H1 (cell line): Measurements from ENCODE around the gene ITIH4. TPM values are rescaled to one million over a fixed set of nuclear protein-coding genes. Genes with fewer than 3 reads are reported as not detected.

Experiments
- CTCF ChIA-PET: fragments of 300-600 bp; sonication (Branson Sonifier 250); formaldehyde crosslinking; loops from one replicate; lab custom pipeline; 2021; ENCODE audit not compliant: partially characterized antibody; lab: Charles Lee
- POLR2A ChIA-PET: fragments of 300-600 bp; sonication (Branson Sonifier 250); formaldehyde crosslinking; loops from one replicate; lab custom pipeline; 2021; ENCODE audit warnings: inconsistent platforms; ENCODE audit not compliant: partially characterized antibody; lab: Charles Lee
- DNase-seq, 2 experiments: peaks; one replicate each; pipeline versions ENCODE4 v3.0.0 to v3.0.0-alpha.2; 2010 to 2022; ENCODE audit warnings: low spot score in 2 of 2, low read depth in 1 of 2, mixed read lengths in 1 of 2
- FAIRE-seq: peaks from 2 replicates; lab custom pipeline; 2011; peaks lifted over from hg19 to GRCh38; lab: Jason Lieb, UNC
- H2AFZ ChIP-seq: 2 replicates; pipeline ENCODE4 v1.8.1; 2012; ENCODE audit warnings: low read length, inconsistent platforms
- H2AK5ac ChIP-seq: 2 replicates; pipeline ENCODE4 v1.6.1; 2013; ENCODE audit warnings: low read depth, low read length
- H2BK120ac ChIP-seq: replicated peaks from 2 replicates; pipeline ENCODE3; 2013; ENCODE audit warnings: low read depth, low read length, inconsistent platforms
- H2BK12ac ChIP-seq: 2 replicates; pipeline ENCODE4 v1.6.1; 2013; ENCODE audit warnings: low read depth, low read length
- H2BK15ac ChIP-seq: 2 replicates; pipeline ENCODE4 v1.6.1; 2013; ENCODE audit warnings: low read length
- H2BK20ac ChIP-seq: 2 replicates; pipeline ENCODE4 v1.6.1; 2013; ENCODE audit warnings: low read length
- H2BK5ac ChIP-seq: 2 replicates; pipeline ENCODE4 v1.6.1; 2013; ENCODE audit warnings: low read depth, low read length
- H3K14ac ChIP-seq: 2 replicates; pipeline ENCODE4 v1.6.1; 2013; ENCODE audit warnings: inconsistent platforms; ENCODE audit not compliant: insufficient read length
- H3K18ac ChIP-seq: 2 replicates; pipeline ENCODE4 v1.6.1; 2013; ENCODE audit warnings: low read length; ENCODE audit errors: extremely low read depth
- H3K23ac ChIP-seq: 2 replicates; pipeline ENCODE4 v1.6.1; 2013; ENCODE audit warnings: inconsistent platforms; ENCODE audit not compliant: insufficient read length
- H3K23me2 ChIP-seq: 2 replicates; pipeline ENCODE4 v1.6.1; 2013; ENCODE audit warnings: low read depth, low read length
- H3K27ac ChIP-seq: 2 replicates; pipeline ENCODE4 v1.6.1; 2011; ENCODE audit warnings: low read depth, low read length, inconsistent platforms
- H3K27me3 ChIP-seq, 4 experiments: replicated peaks in 1 of 4; 1 replicate in 1 of 4; 2 replicates in 3 of 4; pipeline versions ENCODE4 v1.6.1 to v1.8.1; 2011 to 2013; ENCODE audit warnings: low read length in 3 of 4, mild to moderate bottlenecking in 3 of 4, inconsistent platforms in 2 of 4, mixed read lengths in 2 of 4, moderate library complexity in 1 of 4; ENCODE audit not compliant: control insufficient read depth in 3 of 4, insufficient read depth in 3 of 4; ENCODE audit errors: extremely low read depth in 1 of 4
- H3K36me3 ChIP-seq, 4 experiments: 2 replicates each; pipeline versions ENCODE4 v1.6.1 to v1.8.1; 2011 to 2013; ENCODE audit warnings: mild to moderate bottlenecking in 4 of 4, low read length in 3 of 4, moderate library complexity in 2 of 4, control low read depth in 1 of 4, inconsistent platforms in 1 of 4; ENCODE audit not compliant: insufficient read depth in 4 of 4, control insufficient read depth in 2 of 4
- H3K4ac ChIP-seq: replicated peaks from 2 replicates; pipeline ENCODE3; 2013; ENCODE audit warnings: low read length, low read depth, mixed read lengths, inconsistent platforms; ENCODE audit not compliant: insufficient read length
- H3K4me1 ChIP-seq, 4 experiments: replicated peaks in 1 of 4; 1 replicate in 1 of 4; 2 replicates in 3 of 4; pipeline versions ENCODE4 v1.6.1 to v1.8.1; 2011 to 2013; ENCODE audit warnings: low read length in 3 of 4, inconsistent platforms in 2 of 4, mixed read lengths in 1 of 4; ENCODE audit not compliant: insufficient read depth in 4 of 4, control insufficient read depth in 3 of 4
- H3K4me2 ChIP-seq, 2 experiments: 2 replicates each; pipeline versions ENCODE4 v1.6.1 to v1.8.1; 2011 to 2013; ENCODE audit warnings: low read depth in 2 of 2, low read length in 2 of 2, control low read depth in 1 of 2, inconsistent platforms in 1 of 2, mild to moderate bottlenecking in 1 of 2; ENCODE audit not compliant: insufficient read depth in 1 of 2
- H3K4me3 ChIP-seq, 4 experiments: fragments of 200-600, 300-600 bp in 1 of 4; sonication (generic), shearing (Covaris generic), sonication (Bioruptor Twin) in 1 of 4; 2 replicates each; pipeline versions ENCODE4 v1.5.1 to v1.8.1; 2011 to 2016; ENCODE audit warnings: low read length in 4 of 4, low read depth in 3 of 4, control low read depth in 2 of 4, inconsistent platforms in 2 of 4, mild to moderate bottlenecking in 2 of 4, mixed read lengths in 1 of 4, moderate library complexity in 1 of 4; ENCODE audit not compliant: insufficient read depth in 2 of 4; ENCODE audit errors: extremely low read depth in 1 of 4
- H3K56ac ChIP-seq: replicated peaks from 2 replicates; pipeline ENCODE3; 2013; ENCODE audit warnings: low read depth, mild to moderate bottlenecking, mixed read lengths, low read length, inconsistent platforms; ENCODE audit not compliant: insufficient read length
- H3K79me1 ChIP-seq: 2 replicates; pipeline ENCODE4 v1.6.1; 2013; ENCODE audit warnings: low read depth, low read length, control low read depth
- H3K79me2 ChIP-seq, 2 experiments: 2 replicates each; pipeline versions ENCODE4 v1.6.1 to v1.8.1; 2012 to 2013; ENCODE audit warnings: low read length in 2 of 2, mild to moderate bottlenecking in 2 of 2, inconsistent platforms in 1 of 2; ENCODE audit not compliant: insufficient read depth in 2 of 2, control insufficient read depth in 1 of 2
- H3K9ac ChIP-seq, 4 experiments: replicated peaks in 1 of 4; 1 replicate in 1 of 4; 2 replicates in 3 of 4; pipeline versions ENCODE4 v1.6.1 to v1.8.1; 2011 to 2013; ENCODE audit warnings: low read depth in 3 of 4, low read length in 3 of 4, control low read depth in 2 of 4, mild to moderate bottlenecking in 2 of 4, moderate library complexity in 2 of 4, inconsistent platforms in 1 of 4; ENCODE audit errors: extremely low read depth in 1 of 4
- H3K9me3 ChIP-seq, 2 experiments: 2 replicates each; pipeline versions ENCODE4 v1.6.1 to v1.8.1; 2012 to 2013; ENCODE audit warnings: mild to moderate bottlenecking in 2 of 2, moderate library complexity in 2 of 2, control low read depth in 1 of 2, inconsistent platforms in 1 of 2, low read depth in 1 of 2, low read length in 1 of 2, mixed read lengths in 1 of 2; ENCODE audit not compliant: insufficient read depth in 2 of 2
- H4K20me1 ChIP-seq, 2 experiments: replicated peaks in 1 of 2; 2 replicates each; pipeline versions ENCODE3 to v1.8.1; 2011 to 2013; ENCODE audit warnings: inconsistent platforms in 2 of 2, low read length in 2 of 2, mild to moderate bottlenecking in 1 of 2; ENCODE audit not compliant: insufficient read depth in 2 of 2, control insufficient read depth in 1 of 2
- H4K5ac ChIP-seq: 2 replicates; pipeline ENCODE4 v1.6.1; 2013; ENCODE audit warnings: low read length, low read depth, mixed read lengths, inconsistent platforms; ENCODE audit not compliant: insufficient read length
- H4K8ac ChIP-seq: 2 replicates; pipeline ENCODE4 v1.8.0; 2013; ENCODE audit warnings: mild to moderate bottlenecking, moderate library complexity, low read length, inconsistent platforms; ENCODE audit not compliant: insufficient read depth; ENCODE audit errors: extremely low read depth
- H4K91ac ChIP-seq: replicated peaks from 2 replicates; pipeline ENCODE3; 2013; ENCODE audit warnings: low read length, mixed read lengths, inconsistent platforms; ENCODE audit not compliant: insufficient read length
- BCL11A ChIP-seq, 2 experiments: IDR thresholded peaks; one replicate each; pipeline ENCODE4 v1.6.1; 2011; ENCODE audit warnings: low read depth in 2 of 2, low read length in 2 of 2, mild to moderate bottlenecking in 2 of 2
- CHD2 ChIP-seq: IDR thresholded peaks from 2 replicates; pipeline ENCODE4 v1.6.1; 2012; ENCODE audit warnings: low read length, improper control_type of control experiment
- E2F6 ChIP-seq: IDR thresholded peaks from 2 replicates; pipeline ENCODE4 v1.6.1; 2012; ENCODE audit warnings: inconsistent platforms
- KDM4A ChIP-seq: IDR thresholded peaks from one replicate; pipeline ENCODE4 v1.7.1; 2012; ENCODE audit warnings: low read depth, mild to moderate bottlenecking, moderate library complexity, low read length, inconsistent platforms; ENCODE audit not compliant: severe bottlenecking
- MAX ChIP-seq: IDR thresholded peaks from 2 replicates; pipeline ENCODE4 v1.6.1; 2012; ENCODE audit warnings: inconsistent platforms
- NRF1 ChIP-seq: IDR thresholded peaks from 2 replicates; pipeline ENCODE4 v1.6.1; 2011; ENCODE audit warnings: mild to moderate bottlenecking, low read depth, low read length, improper control_type of control experiment
- PHF8 ChIP-seq: fragments of 200-600 bp; sonication (generic); conservative IDR thresholded peaks from 2 replicates; pipeline ENCODE4 v1.7.1; 2012; ENCODE audit warnings: low read depth, mild to moderate bottlenecking, inconsistent platforms, low read length, moderate library complexity
- POLR2A ChIP-seq, 2 experiments: IDR thresholded peaks; 1 replicate in 1 of 2; 2 replicates in 1 of 2; pipeline ENCODE4 v1.6.1; 2011; ENCODE audit warnings: low read depth in 2 of 2, low read length in 2 of 2, mild to moderate bottlenecking in 2 of 2; ENCODE audit errors: control extremely low read depth in 1 of 2
- SIRT6 ChIP-seq: IDR thresholded peaks from one replicate; pipeline ENCODE4 v1.7.1; 2012; ENCODE audit warnings: low read length, inconsistent platforms
- SIX5 ChIP-seq: IDR thresholded peaks from 2 replicates; pipeline ENCODE4 v1.6.1; 2011; ENCODE audit warnings: mild to moderate bottlenecking, low read depth, low read length
- TAF7 ChIP-seq: optimal IDR thresholded peaks from 2 replicates; pipeline ENCODE3; 2011; ENCODE audit warnings: low read depth, mild to moderate bottlenecking, inconsistent platforms, low read length, moderate library complexity, borderline replicate concordance
- WGBS, 2 experiments: shearing (Covaris generic) in 1 of 2; methylation state at CpG; one replicate each; pipeline versions ENCODE4 v1.1.6 to v1.1.7; 2013 to 2015; ENCODE audit warnings: low lambda C conversion rate in 2 of 2, mixed read lengths in 2 of 2, inconsistent platforms in 1 of 2, low coverage in 1 of 2, missing lambda C conversion rate in 1 of 2; ENCODE audit not compliant: insufficient replicate concordance in 2 of 2, insufficient coverage in 1 of 2, insufficient read length in 1 of 2; ENCODE audit errors: extremely low coverage in 1 of 2, missing lambda C conversion rate in 1 of 2; 5-methylcytosine and 5-hydroxymethylcytosine counted together
- polyA plus RNA-seq, 7 experiments: library from polyadenylated mRNA; depleted of rRNA in 3 of 7; stranded (reverse) in 5 of 7; unstranded in 2 of 7; fragments of >200 nt in 5 of 7; fragments of 200-250 nt in 2 of 7; gene quantifications; 1 replicate in 5 of 7; 2 replicates in 1 of 7; 4 replicates in 1 of 7; pipeline versions ENCODE4 v1.2.1 to v1.2.3, GENCODE V29; 2011 to 2013; ENCODE audit warnings: missing spikeins in 2 of 7, mixed read lengths in 2 of 7
- total RNA-seq: library from RNA; stranded (reverse); fragmentation: NEBNext Ultra II Directional; extraction: Animal tissue kit (Norgen Biotek cat#: 25700); gene quantifications from 2 replicates; pipeline ENCODE4 v1.2.1, GENCODE V29; 2021
- TF ChIP-seq, protein P1 (sequence below): IDR thresholded peaks from 2 replicates; pipeline ENCODE4 v1.6.1; 2012; ENCODE audit warnings: low read length, inconsistent platforms

ITIH4 gene
- total and polyA plus RNA-seq, 2 of the 8 experiments (the other 6 are each of a cell fraction or from before 2014, with no cell fraction given): 3.4 to 3.7 TPM

- WGBS, 2 experiments: 84% methylated on average over 13 of the region's 13 CpGs; no CpG with 5 or more reads in 1 of the 2 experiments
- no peak overlapping the region for H3K4me3 ChIP-seq
- H3K56ac ChIP-seq: no peak overlapping the region
- DNase-seq: no peak
- H3K4ac ChIP-seq: no peak overlapping the region
- ChIA-PET CTCF (interaction anchor here (0.7 to 3.8 kb wide), 8 partner anchors 8 to 107 kb away, joined by 3 to 33 read pairs (median 10); partner anchors contain the start of gene STIMATE), POLR2A (interaction anchor here (0.8 to 2.5 kb wide), 2 partner anchors 20 to 22 kb away, joined by 3 to 10 read pairs; partner anchors contain the start of gene NEK4)
- no peaks in the 10 kb centered on the region for H3K79me1 ChIP-seq
- H2BK12ac ChIP-seq: no peak overlapping the region
- no peak overlapping the region for H3K9ac ChIP-seq
- H3K23ac ChIP-seq: no peak overlapping the region
- H4K8ac ChIP-seq: no peak overlapping the region
- no peak overlapping the region for H2BK120ac ChIP-seq
- H4K91ac ChIP-seq: no peak overlapping the region
- no peak overlapping the region for H3K27ac ChIP-seq
- FAIRE-seq: no peak
- peaks cover 0 to 3% of the 10 kb centered on the region in 2 experiments for H4K20me1 ChIP-seq
- no peak overlapping the region for H3K14ac ChIP-seq
- 0 out of 2 replicates have a peak overlapping the region, but pooled peaks have one; percentile 21 for H2BK5ac ChIP-seq
- no peaks in the 10 kb centered on the region for H3K79me2 ChIP-seq
- no peaks in the 10 kb centered on the region for H3K27me3 ChIP-seq
- H4K5ac ChIP-seq: no peak overlapping the region
- no peak overlapping the region for H2AFZ ChIP-seq
- H3K18ac ChIP-seq: no peak overlapping the region
- no peak overlapping the region for H2BK15ac ChIP-seq
- H2BK20ac ChIP-seq: 0 out of 2 replicates have a peak overlapping the region, but pooled peaks have one; percentile 18
- H3K4me1 ChIP-seq: no peaks in the 10 kb centered on the region
- H3K23me2 ChIP-seq: no peaks in the 10 kb centered on the region
- no peaks in the 10 kb centered on the region for H3K36me3 ChIP-seq
- no peak overlapping the region for H3K4me2 ChIP-seq
- no peaks in the 10 kb centered on the region for H3K9me3 ChIP-seq
- no peak overlapping the region for H2AK5ac ChIP-seq
- no peak for TF ChIP-seq MAX
- no peak for TF ChIP-seq NRF1
- TF ChIP-seq POLR2A (IDR thresholded peaks at IDR 0.05; ENCODE audit: control extremely low read depth in 1 of 2, low read depth in 2 of 2, low read length in 2 of 2): no peak
- no peak for TF ChIP-seq KDM4A
- no peak for TF ChIP-seq PHF8
- TF ChIP-seq E2F6: no peak
- TF ChIP-seq TAF7: no peak
- TF ChIP-seq SIRT6: no peak
- no peak for TF ChIP-seq BCL11A (IDR thresholded peaks at IDR 0.05; ENCODE audit: low read depth in 2 of 2, low read length in 2 of 2)
- TF ChIP-seq SIX5: no peak
- no peak for TF ChIP-seq CHD2
- TF ChIP-seq, protein P1, sequence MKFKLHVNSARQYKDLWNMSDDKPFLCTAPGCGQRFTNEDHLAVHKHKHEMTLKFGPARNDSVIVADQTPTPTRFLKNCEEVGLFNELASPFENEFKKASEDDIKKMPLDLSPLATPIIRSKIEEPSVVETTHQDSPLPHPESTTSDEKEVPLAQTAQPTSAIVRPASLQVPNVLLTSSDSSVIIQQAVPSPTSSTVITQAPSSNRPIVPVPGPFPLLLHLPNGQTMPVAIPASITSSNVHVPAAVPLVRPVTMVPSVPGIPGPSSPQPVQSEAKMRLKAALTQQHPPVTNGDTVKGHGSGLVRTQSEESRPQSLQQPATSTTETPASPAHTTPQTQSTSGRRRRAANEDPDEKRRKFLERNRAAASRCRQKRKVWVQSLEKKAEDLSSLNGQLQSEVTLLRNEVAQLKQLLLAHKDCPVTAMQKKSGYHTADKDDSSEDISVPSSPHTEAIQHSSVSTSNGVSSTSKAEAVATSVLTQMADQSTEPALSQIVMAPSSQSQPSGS: no peak
Measured at GRCh38 chr3:52790741-52791140, 39.7 kb downstream of the ITIH4 start.
